Adrenal gland (tissue), 5 donors: ENCODE data around the gene UNC13D.

Source experiments
- POLR2A ChIP-seq, 2 donors: fragments of 450-650 bp; IDR thresholded peaks; one replicate each; pipeline ENCODE4 v1.6.1; 2017; ENCODE audit warnings: antibody characterized with exemption in 2 of 2, mild to moderate bottlenecking in 2 of 2, moderate library complexity in 1 of 2
- TF ChIP-seq, protein P1 (sequence below), 6 experiments: fragments of 450-650 bp in 4 of 6; fragments of 200-600 bp in 2 of 6; sonication (generic) in 1 of 6; IDR thresholded peaks; 1 replicate in 5 of 6; 2 replicates in 1 of 6; pipeline versions ENCODE4 v1.5.1 to v1.8.0; 2016 to 2021; ENCODE audit warnings: antibody characterized with exemption in 6 of 6, mild to moderate bottlenecking in 2 of 6, moderate library complexity in 1 of 6
- donor health status: DM: no; HTN: no; CAD: no.

GRCh38 chr17:75849279-75849646, 5.1 kb upstream of the UNC13D start:
- no peak for TF ChIP-seq POLR2A (IDR thresholded peaks at IDR 0.05)
- TF ChIP-seq, protein P1, sequence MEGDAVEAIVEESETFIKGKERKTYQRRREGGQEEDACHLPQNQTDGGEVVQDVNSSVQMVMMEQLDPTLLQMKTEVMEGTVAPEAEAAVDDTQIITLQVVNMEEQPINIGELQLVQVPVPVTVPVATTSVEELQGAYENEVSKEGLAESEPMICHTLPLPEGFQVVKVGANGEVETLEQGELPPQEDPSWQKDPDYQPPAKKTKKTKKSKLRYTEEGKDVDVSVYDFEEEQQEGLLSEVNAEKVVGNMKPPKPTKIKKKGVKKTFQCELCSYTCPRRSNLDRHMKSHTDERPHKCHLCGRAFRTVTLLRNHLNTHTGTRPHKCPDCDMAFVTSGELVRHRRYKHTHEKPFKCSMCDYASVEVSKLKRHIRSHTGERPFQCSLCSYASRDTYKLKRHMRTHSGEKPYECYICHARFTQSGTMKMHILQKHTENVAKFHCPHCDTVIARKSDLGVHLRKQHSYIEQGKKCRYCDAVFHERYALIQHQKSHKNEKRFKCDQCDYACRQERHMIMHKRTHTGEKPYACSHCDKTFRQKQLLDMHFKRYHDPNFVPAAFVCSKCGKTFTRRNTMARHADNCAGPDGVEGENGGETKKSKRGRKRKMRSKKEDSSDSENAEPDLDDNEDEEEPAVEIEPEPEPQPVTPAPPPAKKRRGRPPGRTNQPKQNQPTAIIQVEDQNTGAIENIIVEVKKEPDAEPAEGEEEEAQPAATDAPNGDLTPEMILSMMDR (IDR thresholded peaks at IDR 0.05) = no peak
